A673 (cell line): ENCODE data around the gene CTNNBL1.

Experiments used
- EZH2 ChIP-seq: fragments of 200-600 bp; sonication (generic); IDR thresholded peaks from 2 replicates; pipeline ENCODE4 v1.6.1; 2017; ENCODE audit warnings: borderline replicate concordance, low read depth, mild to moderate bottlenecking, mixed read lengths, antibody characterized with exemption, low read length; ENCODE audit not compliant: poor library complexity, severe bottlenecking
- TF ChIP-seq, protein P1 (sequence below): fragments of 300-800, 200-600 bp; sonication (generic); conservative IDR thresholded peaks from 2 replicates; pipeline ENCODE4 v1.5.1; 2017; ENCODE audit warnings: low read depth, mild to moderate bottlenecking, antibody characterized with exemption, low read length, moderate library complexity, mixed read lengths

DNA sequence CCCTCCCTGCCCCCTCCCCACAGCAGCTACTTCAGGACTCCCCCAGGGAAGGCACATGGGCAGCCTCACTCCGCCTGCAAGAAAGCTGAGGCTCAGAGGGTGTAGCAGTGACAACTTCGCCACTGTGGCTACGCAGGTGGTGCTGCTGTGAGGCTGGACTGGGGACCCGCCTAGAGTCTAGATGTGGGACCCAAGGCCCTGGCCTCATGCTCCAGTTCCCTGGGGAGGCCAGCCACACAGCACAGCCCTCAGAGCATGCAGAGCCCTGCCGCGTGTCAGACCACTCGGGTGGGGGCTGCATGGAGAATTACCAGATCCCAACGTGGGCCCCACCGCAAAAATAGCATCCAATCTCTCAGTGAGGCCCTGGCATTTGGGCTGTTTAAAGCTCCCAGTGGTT, 178.3 kb downstream of the CTNNBL1 start:
- TF ChIP-seq, protein P1, sequence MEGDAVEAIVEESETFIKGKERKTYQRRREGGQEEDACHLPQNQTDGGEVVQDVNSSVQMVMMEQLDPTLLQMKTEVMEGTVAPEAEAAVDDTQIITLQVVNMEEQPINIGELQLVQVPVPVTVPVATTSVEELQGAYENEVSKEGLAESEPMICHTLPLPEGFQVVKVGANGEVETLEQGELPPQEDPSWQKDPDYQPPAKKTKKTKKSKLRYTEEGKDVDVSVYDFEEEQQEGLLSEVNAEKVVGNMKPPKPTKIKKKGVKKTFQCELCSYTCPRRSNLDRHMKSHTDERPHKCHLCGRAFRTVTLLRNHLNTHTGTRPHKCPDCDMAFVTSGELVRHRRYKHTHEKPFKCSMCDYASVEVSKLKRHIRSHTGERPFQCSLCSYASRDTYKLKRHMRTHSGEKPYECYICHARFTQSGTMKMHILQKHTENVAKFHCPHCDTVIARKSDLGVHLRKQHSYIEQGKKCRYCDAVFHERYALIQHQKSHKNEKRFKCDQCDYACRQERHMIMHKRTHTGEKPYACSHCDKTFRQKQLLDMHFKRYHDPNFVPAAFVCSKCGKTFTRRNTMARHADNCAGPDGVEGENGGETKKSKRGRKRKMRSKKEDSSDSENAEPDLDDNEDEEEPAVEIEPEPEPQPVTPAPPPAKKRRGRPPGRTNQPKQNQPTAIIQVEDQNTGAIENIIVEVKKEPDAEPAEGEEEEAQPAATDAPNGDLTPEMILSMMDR: no peak
- no peak for TF ChIP-seq EZH2
